NT2/D1 (cell line): ENCODE measurements around the gene MCOLN1.
"Not testable (repeated sequence)": the region's sequence is repeated elsewhere in the genome, so short reads cannot be mapped to it uniquely, and the experiment has no call there.

ENCODE experiments used
- DNase-seq: peaks from one replicate; pipeline ENCODE4 v3.0.0-alpha.2; 2011; ENCODE audit warnings: low read depth, low spot score
- H3K27me3 ChIP-seq: 2 replicates; pipeline ENCODE4 v1.6.0; 2011; ENCODE audit warnings: mild to moderate bottlenecking; ENCODE audit not compliant: insufficient read length, insufficient read depth
- H3K36me3 ChIP-seq: 2 replicates; pipeline ENCODE4 v1.6.1; 2011; ENCODE audit warnings: mild to moderate bottlenecking, low read length, mixed read lengths; ENCODE audit not compliant: insufficient read depth, insufficient read length
- H3K4me1 ChIP-seq: 2 replicates; pipeline ENCODE4 v1.5.1; 2011; ENCODE audit not compliant: insufficient read depth, insufficient read length
- H3K4me3 ChIP-seq: 2 replicates; pipeline ENCODE4 v1.5.1; 2011; ENCODE audit warnings: low read depth; ENCODE audit not compliant: insufficient read length
- H3K9ac ChIP-seq: 2 replicates; pipeline ENCODE4 v1.6.0; 2011; ENCODE audit warnings: low read depth; ENCODE audit not compliant: insufficient read length
- H3K9me3 ChIP-seq: 2 replicates; pipeline ENCODE4 v1.5.1; 2011; ENCODE audit warnings: mild to moderate bottlenecking, low read length; ENCODE audit not compliant: insufficient read depth
- SUZ12 ChIP-seq: IDR thresholded peaks from 2 replicates; pipeline ENCODE4 v1.6.1; 2011; ENCODE audit not compliant: insufficient read length, insufficient read depth; ENCODE audit errors: extremely low read depth
- YY1 ChIP-seq: IDR thresholded peaks from 2 replicates; pipeline ENCODE4 v1.6.1; 2011; ENCODE audit not compliant: insufficient read length, insufficient read depth
- ZNF274 ChIP-seq: IDR thresholded peaks from 2 replicates; pipeline ENCODE4 v1.6.1; 2011; ENCODE audit warnings: mild to moderate bottlenecking, low read depth, low read length

The MCOLN1 gene

GRCh38 chr19:7535047-7535997, 12.9 kb downstream of the MCOLN1 start, which contains the start of gene PNPLA6:
TSS of gene PNPLA6 (plus strand) at chr19:7535717. CDS start at chr19:7535789, 72 bp downstream.
- peak; percentile 48 for TF ChIP-seq YY1
- TF ChIP-seq ZNF274, result no peak
- Histone ChIP-seq H3K9me3 (no peaks in the 10 kb centered on the region), H3K9ac (peak within 1 kb of the TSS; percentile 92), H3K4me3 (peak within 1 kb of the TSS; percentile 85), H3K4me1 (peaks cover 10% of the 10 kb centered on the region), H3K27me3 (no peaks in the 10 kb centered on the region), H3K36me3 (peaks cover 39% of the 10 kb centered on the region)
- peak; percentile 90 for DNase-seq

GRCh38 chr19:7535998-7536695, 13.7 kb downstream of the MCOLN1 start:
- no peak for DNase-seq

GRCh38 chr19:7538990-7539389, 16.6 kb downstream of the MCOLN1 start:
- peaks cover 51% of the 10 kb centered on the region for H3K36me3 ChIP-seq
- not testable (repeated sequence) for H3K9ac ChIP-seq, DNase-seq, H3K27me3 ChIP-seq, H3K9me3 ChIP-seq, H3K4me1 ChIP-seq, H3K4me3 ChIP-seq

More at GRCh38 chr19:7535998-7536695, 13.7 kb downstream of the MCOLN1 start:
- TF ChIP-seq ZNF274 (no peak), SUZ12 (no peak), YY1 (no peak)
- peak overlapping the region; percentile 92 for H3K9ac ChIP-seq
- peak overlapping the region; percentile 85 for H3K4me3 ChIP-seq
- H3K36me3 ChIP-seq, result peaks cover 43% of the 10 kb centered on the region
- no peaks in the 10 kb centered on the region for H3K27me3 ChIP-seq
- no peaks in the 10 kb centered on the region for H3K9me3 ChIP-seq
- H3K4me1 ChIP-seq, result peaks cover 16% of the 10 kb centered on the region

GRCh38 chr19:7539827-7540425, 17.5 kb downstream of the MCOLN1 start:
- Histone ChIP-seq H3K36me3 (peaks cover 51% of the 10 kb centered on the region), H3K9me3 (no peaks in the 10 kb centered on the region), H3K27me3 (no peaks in the 10 kb centered on the region), H3K9ac (no peak overlapping the region), H3K4me1 (peaks cover 8% of the 10 kb centered on the region), H3K4me3 (no peak overlapping the region)
- TF ChIP-seq YY1, result no peak
- TF ChIP-seq SUZ12, result no peak
- TF ChIP-seq ZNF274, result no peak
- no peak for DNase-seq

- H3K4me1 ChIP-seq, result peaks cover 8% of the 10 kb centered on the region
- peaks cover 55% of the 10 kb centered on the region for H3K36me3 ChIP-seq
- H3K27me3 ChIP-seq, result no peaks in the 10 kb centered on the region
- peak overlapping the region; percentile 16 for H3K4me3 ChIP-seq
- peak overlapping the region; percentile 66 for H3K9ac ChIP-seq
- TF ChIP-seq SUZ12 (no peak), YY1 (no peak)
- peak; percentile 55 for DNase-seq
- no peaks in the 10 kb centered on the region for H3K9me3 ChIP-seq
Measured at GRCh38 chr19:7540761-7541474, 18.5 kb downstream of the MCOLN1 start.

GRCh38 chr19:7541475-7541824, 19.0 kb downstream of the MCOLN1 start:
- Histone ChIP-seq H3K27me3 (no peaks in the 10 kb centered on the region), H3K9me3 (no peaks in the 10 kb centered on the region), H3K36me3 (peaks cover 51% of the 10 kb centered on the region), H3K9ac (peak overlapping the region; percentile 66), H3K4me3 (peak overlapping the region; percentile 16), H3K4me1 (peaks cover 6% of the 10 kb centered on the region)
- TF ChIP-seq SUZ12, result no peak
- no peak for TF ChIP-seq ZNF274
- no peak for TF ChIP-seq YY1
- no peak for DNase-seq

- Histone ChIP-seq H3K36me3 (peaks cover 49% of the 10 kb centered on the region), H3K9ac (peak overlapping the region; percentile 66), H3K4me3 (peak overlapping the region; percentile 16), H3K9me3 (no peaks in the 10 kb centered on the region), H3K27me3 (no peaks in the 10 kb centered on the region), H3K4me1 (peaks cover 6% of the 10 kb centered on the region)
- TF ChIP-seq SUZ12 (no peak), ZNF274 (no peak), YY1 (no peak)
- no peak for DNase-seq
Measured at GRCh38 chr19:7541828-7542443, 19.5 kb downstream of the MCOLN1 start.
